B cell (primary cell): ENCODE measurements around the gene WDR47.

Source experiments
- CTCF ChIP-seq: fragments of 200-600 bp; IDR thresholded peaks from one replicate; pipeline ENCODE4 v1.8.0; 2022; ENCODE audit warnings: antibody characterized with exemption, mild to moderate bottlenecking
- EZH2 ChIP-seq: IDR thresholded peaks from 2 replicates; pipeline ENCODE4 v1.6.1; 2012; ENCODE audit warnings: borderline replicate concordance, low read depth, mild to moderate bottlenecking, moderate library complexity, low read length; ENCODE audit not compliant: insufficient read depth, poor library complexity, severe bottlenecking

- TF ChIP-seq EZH2 (no peak), CTCF (no peak)
These were observed 81.2 kb downstream of the WDR47 start for GRCh38 chr1:108960719-108961118.
